BLaER1 (cell line): ENCODE measurements around the gene EXOC5.
"Not testable (repeated sequence)": the region's sequence is repeated elsewhere in the genome, so short reads cannot be mapped to it uniquely, and the experiment has no call there.

Experiments used
- H3K27ac ChIP-seq: shearing (Covaris generic); formaldehyde crosslinking; 2 replicates; pipeline ENCODE4 v1.8.1; 2022
- H3K27me3 ChIP-seq: shearing (Covaris generic); formaldehyde crosslinking; 2 replicates; pipeline ENCODE4 v1.8.1; 2022
- H3K36me3 ChIP-seq: shearing (Covaris generic); formaldehyde crosslinking; 2 replicates; pipeline ENCODE4 v1.8.1; 2022
- H3K4me1 ChIP-seq: shearing (Covaris generic); formaldehyde crosslinking; 2 replicates; pipeline ENCODE4 v1.8.1; 2022
- H3K4me2 ChIP-seq: shearing (Covaris generic); formaldehyde crosslinking; 2 replicates; pipeline ENCODE4 v1.8.1; 2022
- H3K4me3 ChIP-seq: shearing (Covaris generic); formaldehyde crosslinking; 2 replicates; pipeline ENCODE4 v1.8.1; 2022
- H3K9ac ChIP-seq: shearing (Covaris generic); formaldehyde crosslinking; 2 replicates; pipeline ENCODE4 v1.8.1; 2022
- H3K9me3 ChIP-seq: shearing (Covaris generic); formaldehyde crosslinking; 2 replicates; pipeline ENCODE4 v1.8.1; 2022
- H4K20me1 ChIP-seq: shearing (Covaris generic); formaldehyde crosslinking; 2 replicates; pipeline ENCODE4 v1.8.1; 2022
- Cebpa-rat ChIP-seq: shearing (Covaris generic); IDR thresholded peaks from 2 replicates; pipeline ENCODE4 v1.8.1; 2022

The EXOC5 gene

GRCh38 chr14:57259672-57260071, 9.0 kb downstream of the EXOC5 start:
- no peak overlapping the region for H3K9ac ChIP-seq
- peaks cover 64% of the 10 kb centered on the region; the same call in 1 of the 2 replicates for H4K20me1 ChIP-seq
- H3K4me3 ChIP-seq, result no peak overlapping the region
- peaks cover 4% of the 10 kb centered on the region; the same call in 1 of the 2 replicates for H3K9me3 ChIP-seq
- no peak for TF ChIP-seq Cebpa-rat
- H3K27ac ChIP-seq, result no peak overlapping the region
- no peak overlapping the region for H3K4me2 ChIP-seq
- H3K27me3 ChIP-seq, result no peaks in the 10 kb centered on the region
- peaks cover 33% of the 10 kb centered on the region for H3K36me3 ChIP-seq
- no peaks in the 10 kb centered on the region for H3K4me1 ChIP-seq

GRCh38 chr14:57258221-57258620, 10.5 kb downstream of the EXOC5 start:
- not testable (repeated sequence) for H3K27me3 ChIP-seq, H3K4me1 ChIP-seq, H3K9ac ChIP-seq, H3K9me3 ChIP-seq, H3K4me2 ChIP-seq, H3K27ac ChIP-seq, H3K4me3 ChIP-seq
- H4K20me1 ChIP-seq, result peaks cover 71% of the 10 kb centered on the region; the same call in 1 of the 2 replicates
- H3K36me3 ChIP-seq, result peaks cover 33% of the 10 kb centered on the region

- peaks cover 4% of the 10 kb centered on the region; the same call in 1 of the 2 replicates for H3K9me3 ChIP-seq
- no peak overlapping the region for H3K4me2 ChIP-seq
- H3K4me3 ChIP-seq, result no peak overlapping the region
- H3K27me3 ChIP-seq, result no peaks in the 10 kb centered on the region
- H3K4me1 ChIP-seq, result no peaks in the 10 kb centered on the region
- no peak for TF ChIP-seq Cebpa-rat
- no peak overlapping the region for H3K27ac ChIP-seq
- H4K20me1 ChIP-seq, result peaks cover 81% of the 10 kb centered on the region; the same call in 1 of the 2 replicates
- H3K36me3 ChIP-seq, result peaks cover 37% of the 10 kb centered on the region
- no peak overlapping the region for H3K9ac ChIP-seq
Measured at GRCh38 chr14:57254884-57255283, 13.8 kb downstream of the EXOC5 start.

GRCh38 chr14:57246933-57247657, 21.6 kb downstream of the EXOC5 start:
- Histone ChIP-seq H3K9ac (no peak overlapping the region), H3K4me2 (no peak overlapping the region), H3K4me3 (no peak overlapping the region), H3K27ac (no peak overlapping the region), H3K27me3 (no peaks in the 10 kb centered on the region), H3K36me3 (peaks cover 30% of the 10 kb centered on the region), H4K20me1 (peaks cover 22% of the 10 kb centered on the region; the same call in 1 of the 2 replicates), H3K9me3 (no peaks in the 10 kb centered on the region), H3K4me1 (no peaks in the 10 kb centered on the region)
- TF ChIP-seq Cebpa-rat, result no peak

GRCh38 chr14:57245941-57246340, 22.8 kb downstream of the EXOC5 start:
- no peaks in the 10 kb centered on the region for H3K4me1 ChIP-seq
- no peak overlapping the region for H3K27ac ChIP-seq
- H3K27me3 ChIP-seq, result no peaks in the 10 kb centered on the region
- peaks cover 32% of the 10 kb centered on the region for H3K36me3 ChIP-seq
- no peak for TF ChIP-seq Cebpa-rat
- H4K20me1 ChIP-seq, result peaks cover 14% of the 10 kb centered on the region; the same call in 1 of the 2 replicates
- H3K4me3 ChIP-seq, result no peak overlapping the region
- H3K9me3 ChIP-seq, result no peaks in the 10 kb centered on the region
- H3K4me2 ChIP-seq, result no peak overlapping the region
- H3K9ac ChIP-seq, result no peak overlapping the region

GRCh38 chr14:57244106-57244505, 24.6 kb downstream of the EXOC5 start:
- Histone ChIP-seq H3K4me1 (no peaks in the 10 kb centered on the region), H4K20me1 (no peaks in the 10 kb centered on the region), H3K9me3 (no peaks in the 10 kb centered on the region), H3K4me2 (no peak overlapping the region), H3K9ac (no peak overlapping the region), H3K27ac (no peak overlapping the region), H3K36me3 (peaks cover 34% of the 10 kb centered on the region), H3K27me3 (no peaks in the 10 kb centered on the region), H3K4me3 (no peak overlapping the region)
- TF ChIP-seq Cebpa-rat, result no peak

GRCh38 chr14:57243320-57243719, 25.4 kb downstream of the EXOC5 start:
- no peaks in the 10 kb centered on the region for H3K9me3 ChIP-seq
- no peak overlapping the region for H3K4me3 ChIP-seq
- no peak overlapping the region for H3K27ac ChIP-seq
- H3K36me3 ChIP-seq, result peaks cover 37% of the 10 kb centered on the region
- no peak overlapping the region for H3K9ac ChIP-seq
- no peaks in the 10 kb centered on the region for H4K20me1 ChIP-seq
- TF ChIP-seq Cebpa-rat, result no peak
- no peak overlapping the region for H3K4me2 ChIP-seq
- H3K27me3 ChIP-seq, result no peaks in the 10 kb centered on the region
- H3K4me1 ChIP-seq, result no peaks in the 10 kb centered on the region

- H3K4me3 ChIP-seq, H3K4me2 ChIP-seq, H3K27ac ChIP-seq, H3K4me1 ChIP-seq, H3K27me3 ChIP-seq, H3K9ac ChIP-seq, H4K20me1 ChIP-seq, H3K9me3 ChIP-seq: not testable (repeated sequence)
- H3K36me3 ChIP-seq, result peaks cover 25% of the 10 kb centered on the region
Measured at GRCh38 chr14:57240115-57240514, 28.6 kb downstream of the EXOC5 start.

- H3K4me3 ChIP-seq, result no peak overlapping the region
- H4K20me1 ChIP-seq, result no peaks in the 10 kb centered on the region
- TF ChIP-seq Cebpa-rat, result no peak
- no peaks in the 10 kb centered on the region for H3K9me3 ChIP-seq
- no peak overlapping the region for H3K27ac ChIP-seq
- H3K36me3 ChIP-seq, result peaks cover 24% of the 10 kb centered on the region
- H3K27me3 ChIP-seq, result no peaks in the 10 kb centered on the region
- H3K9ac ChIP-seq, result no peak overlapping the region
- H3K4me2 ChIP-seq, result no peak overlapping the region
- H3K4me1 ChIP-seq, result no peaks in the 10 kb centered on the region
Measured at GRCh38 chr14:57232006-57232405, 36.7 kb downstream of the EXOC5 start.

GRCh38 chr14:57228320-57228719, 40.4 kb downstream of the EXOC5 start:
- H3K4me1 ChIP-seq, H3K27ac ChIP-seq, H3K4me3 ChIP-seq, H3K4me2 ChIP-seq, H3K27me3 ChIP-seq, H3K9me3 ChIP-seq, H3K9ac ChIP-seq, H4K20me1 ChIP-seq: not testable (repeated sequence)
- H3K36me3 ChIP-seq, result peaks cover 30% of the 10 kb centered on the region

- Histone ChIP-seq H3K4me3 (no peak overlapping the region), H3K36me3 (peaks cover 28% of the 10 kb centered on the region), H3K9ac (no peak overlapping the region), H3K27ac (no peak overlapping the region), H3K9me3 (no peaks in the 10 kb centered on the region), H3K4me2 (no peak overlapping the region), H3K27me3 (no peaks in the 10 kb centered on the region), H3K4me1 (no peaks in the 10 kb centered on the region), H4K20me1 (no peaks in the 10 kb centered on the region)
- TF ChIP-seq Cebpa-rat, result no peak
Measured at GRCh38 chr14:57227083-57227482, 41.6 kb downstream of the EXOC5 start.
